Measurements from ENCODE around the gene GNAL. TPM values are rescaled to one million over a fixed set of nuclear protein-coding genes. Genes with fewer than 3 reads are reported as not detected.

Gene GNAL
- total RNA-seq, 4 donors from 2014 or later: 22.8 to 30.4 (median 26.5) TPM

DNA sequence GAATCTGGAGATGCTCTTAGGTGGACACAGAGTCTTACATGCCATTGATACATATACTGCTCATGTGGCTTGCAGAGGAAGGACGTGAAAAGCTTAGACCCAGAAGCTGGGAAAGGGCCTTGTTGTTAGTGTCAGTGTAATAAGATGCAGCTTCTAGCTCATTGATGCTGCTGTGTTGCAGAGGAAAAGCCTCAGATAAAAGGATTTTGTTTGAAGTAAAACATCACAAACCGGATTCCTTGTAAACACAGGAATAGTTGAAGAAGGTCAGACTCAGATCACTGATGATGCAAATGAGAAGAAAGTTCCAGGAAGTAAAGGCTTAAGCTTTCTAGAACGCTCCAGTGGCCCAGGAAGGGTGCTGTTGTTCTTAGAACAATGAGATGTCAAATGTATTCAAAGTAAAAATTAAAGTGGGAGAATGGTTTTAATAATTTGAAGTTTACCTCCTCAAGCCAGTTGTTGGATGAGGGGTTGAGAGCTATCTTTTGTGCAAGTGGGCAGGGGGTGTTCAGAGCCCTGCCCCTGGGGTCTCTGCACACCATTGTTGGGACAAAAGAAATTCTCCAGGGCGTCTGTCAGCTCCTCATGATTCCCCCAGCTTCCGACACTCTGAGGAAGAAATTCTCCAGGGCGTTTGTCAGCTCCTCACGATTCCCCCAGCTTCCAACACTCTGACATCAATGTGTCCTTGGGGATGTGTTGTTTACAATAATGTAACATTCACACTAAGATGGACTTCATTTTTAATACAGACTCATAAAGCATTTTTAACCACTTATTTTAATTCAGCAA is 100.8 kb downstream of the GNAL start:
- H3K36me3 ChIP-seq: no peaks in the 10 kb centered on the region
- intact Hi-C loops (cut with DNase I): no loop called here
- H3K4me1 ChIP-seq: peaks cover 0 to 22% of the 10 kb centered on the region in 2 donors
- DNase-seq: peak in 1 of 2 donors; percentile 3
- H3K4me3 ChIP-seq (replicated peaks in 1 of 3): no peak overlapping the region
- TF ChIP-seq POLR2A (IDR thresholded peaks at IDR 0.05) (no peak), CTCF (IDR thresholded peaks at IDR 0.05) (no peak)
- H3K9me3 ChIP-seq: no peaks in the 10 kb centered on the region
- H3K27me3 ChIP-seq: no peaks in the 10 kb centered on the region
- peak overlapping the region in 1 of 3 donors; percentile 2 for H3K27ac ChIP-seq
- 44 to 46% methylated on average over 7 of the region's 7 CpGs for WGBS, 2 donors

DNA sequence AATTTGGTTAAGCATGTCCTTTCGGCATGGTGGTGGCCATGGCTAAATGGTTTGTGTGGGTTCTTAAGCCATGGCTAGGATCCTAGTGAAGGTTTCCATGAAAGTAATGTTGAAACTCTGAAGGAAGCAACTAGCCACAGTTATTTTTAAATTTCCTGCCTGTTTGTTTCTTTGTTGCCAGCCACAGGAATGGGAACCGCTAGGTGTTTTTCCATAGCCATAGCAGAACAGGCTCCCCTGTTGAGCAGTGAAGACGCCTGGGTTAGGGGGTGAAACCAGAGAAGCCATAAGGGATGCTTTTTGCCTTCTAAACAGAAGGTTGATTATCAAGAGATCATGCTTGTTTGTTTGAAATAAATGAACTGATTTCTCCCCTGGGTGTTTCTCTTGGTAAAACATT is 102.1 kb downstream of the GNAL start:
- 81 to 85% methylated on average over 3 of the region's 3 CpGs for WGBS, 2 donors
- no peak overlapping the region for H3K4me3 ChIP-seq (replicated peaks in 1 of 3)
- intact Hi-C loops (cut with DNase I): no loop called here
- TF ChIP-seq POLR2A (IDR thresholded peaks at IDR 0.05): no peak
- TF ChIP-seq CTCF (IDR thresholded peaks at IDR 0.05): no peak
- peaks cover 0 to 14% of the 10 kb centered on the region in 2 donors for H3K4me1 ChIP-seq
- DNase-seq: no peak
- no peak overlapping the region for H3K27ac ChIP-seq
- H3K27me3 ChIP-seq: no peaks in the 10 kb centered on the region
- no peaks in the 10 kb centered on the region for H3K9me3 ChIP-seq
- no peaks in the 10 kb centered on the region for H3K36me3 ChIP-seq

GRCh38 chr18:11792632-11793031 is 103.6 kb downstream of the GNAL start:
- no peak overlapping the region for H3K27ac ChIP-seq

GRCh38 chr18:11794195-11794594 is 105.1 kb downstream of the GNAL start:
- peaks cover 0 to 12% of the 10 kb centered on the region in 2 donors for H3K4me1 ChIP-seq
- no peaks in the 10 kb centered on the region for H3K36me3 ChIP-seq
- H3K27me3 ChIP-seq: no peaks in the 10 kb centered on the region
- intact Hi-C loops (cut with DNase I): no loop called here
- no peak overlapping the region for H3K27ac ChIP-seq
- TF ChIP-seq POLR2A (IDR thresholded peaks at IDR 0.05) (no peak), CTCF (IDR thresholded peaks at IDR 0.05) (no peak)
- WGBS, 2 donors: 93 to 97% methylated on average over 3 of the region's 3 CpGs
- H3K9me3 ChIP-seq: no peaks in the 10 kb centered on the region
- no peak for DNase-seq
- H3K4me3 ChIP-seq (replicated peaks in 1 of 3): no peak overlapping the region

More at GRCh38 chr18:11792632-11793031, 103.6 kb downstream of the GNAL start:
- H3K27me3 ChIP-seq: no peaks in the 10 kb centered on the region
- peaks cover 0 to 14% of the 10 kb centered on the region in 2 donors for H3K4me1 ChIP-seq
- no peaks in the 10 kb centered on the region for H3K9me3 ChIP-seq
- H3K4me3 ChIP-seq (replicated peaks in 1 of 3): no peak overlapping the region
- intact Hi-C loops (cut with DNase I): no loop called here
- DNase-seq: no peak
- no peaks in the 10 kb centered on the region for H3K36me3 ChIP-seq
- TF ChIP-seq CTCF (IDR thresholded peaks at IDR 0.05) (no peak), POLR2A (IDR thresholded peaks at IDR 0.05) (no peak)

GRCh38 chr18:11795916-11796315 is 106.9 kb downstream of the GNAL start:
- H3K4me3 ChIP-seq (replicated peaks in 1 of 3): no peak overlapping the region
- no peaks in the 10 kb centered on the region for H3K4me1 ChIP-seq
- H3K27ac ChIP-seq: no peak overlapping the region
- 93% methylated on average over 6 of the region's 6 CpGs for WGBS, 2 donors
- TF ChIP-seq POLR2A (IDR thresholded peaks at IDR 0.05): no peak
- TF ChIP-seq CTCF (IDR thresholded peaks at IDR 0.05): no peak
- no peaks in the 10 kb centered on the region for H3K36me3 ChIP-seq
- intact Hi-C loops (cut with DNase I): no loop called here
- no peaks in the 10 kb centered on the region for H3K27me3 ChIP-seq
- DNase-seq: no peak
- no peaks in the 10 kb centered on the region for H3K9me3 ChIP-seq

All from thyroid gland (tissue), 4 donors.